Activated CD8-positive, alpha-beta T cell treated with anti-CD3 and anti-CD28 coated beads for 36 hours (primary cell): ENCODE data around the gene PRAC2. TPM values are rescaled to one million over a fixed set of nuclear protein-coding genes. Genes with fewer than 3 reads are reported as not detected.

ENCODE experiments used
- ATAC-seq: fragments of 200-7000 bp; cut with Tn5 transposase; one replicate; pipeline ENCODE4 v1.10.0; 2021; ENCODE audit warnings: mild to moderate bottlenecking, moderate library complexity
- CTCF ChIA-PET: fragments of 350-600 bp; sonication (Branson Sonifier 250); formaldehyde crosslinking; loops from one replicate; lab custom pipeline; 2021; ENCODE audit warnings: antibody characterized with exemption; lab: Charles Lee
- POLR2A ChIA-PET: fragments of 350-600 bp; sonication (Branson Sonifier 250); formaldehyde crosslinking; loops from one replicate; lab custom pipeline; 2021; ENCODE audit warnings: antibody characterized with exemption; lab: Charles Lee
- DNase-seq: peaks from one replicate; pipeline ENCODE4 v3.0.0-alpha.2; 2020
- H3K27ac Mint-ChIP-seq: one replicate; pipeline ENCODE4 v1.8.0; 2021; ENCODE audit warnings: mild to moderate bottlenecking, mixed read lengths
- H3K27me3 Mint-ChIP-seq: one replicate; pipeline ENCODE4 v1.8.0; 2021; ENCODE audit warnings: mixed read lengths
- H3K36me3 Mint-ChIP-seq: one replicate; pipeline ENCODE4 v1.8.0; 2021; ENCODE audit warnings: low read depth, mixed read lengths
- H3K4me1 Mint-ChIP-seq: one replicate; pipeline ENCODE4 v1.8.0; 2021; ENCODE audit warnings: low read depth, mixed read lengths
- H3K4me3 Mint-ChIP-seq: one replicate; pipeline ENCODE4 v1.8.0; 2021; ENCODE audit warnings: mild to moderate bottlenecking, moderate library complexity, mixed read lengths
- H3K9me3 Mint-ChIP-seq: one replicate; pipeline ENCODE4 v1.8.0; 2021; ENCODE audit warnings: mixed read lengths
- CTCF ChIP-seq: fragments of 200-600 bp; IDR thresholded peaks from one replicate; pipeline ENCODE4 v1.8.0; 2022; ENCODE audit warnings: antibody characterized with exemption, mild to moderate bottlenecking
- intact Hi-C: fragments of 100-400 bp; cut with micrococcal nuclease; formaldehyde crosslinking; loops from one replicate; pipeline ENCODE4 v1.10.0; 2022
- total RNA-seq, 2 experiments: library from RNA; stranded (reverse); gene quantifications; one replicate each; pipeline ENCODE4 v1.2.3, GENCODE V29; 2021

Gene PRAC2
- total RNA-seq, 2 experiments from 2014 or later = not detected

GRCh38 chr17:48734333-48735061, 11.5 kb downstream of the PRAC2 start:
- peaks cover 93% of the 10 kb centered on the region for H3K27me3 Mint-ChIP-seq
- H3K36me3 Mint-ChIP-seq = no peaks in the 10 kb centered on the region
- DNase-seq (no peak), ATAC-seq (no peak)
- ChIA-PET POLR2A (interaction anchor here (0.5 kb wide), 1 partner anchor 40 kb away, joined by 3 read pairs; no protein-coding TSS in a partner anchor), CTCF (interaction anchor here (0.6 to 8.5 kb wide), 5 partner anchors 9 to 98 kb away, joined by 3 to 82 read pairs (median 6); partner anchors contain the start of gene PRAC2)
- no peak for TF ChIP-seq CTCF
- intact Hi-C loops = no loop called here
- peaks cover 27% of the 10 kb centered on the region for H3K4me1 Mint-ChIP-seq
- no peak overlapping the region for H3K27ac Mint-ChIP-seq
- H3K9me3 Mint-ChIP-seq = no peaks in the 10 kb centered on the region
- no peak overlapping the region for H3K4me3 Mint-ChIP-seq

- Mint-ChIP-seq H3K4me1 (peaks cover 25% of the 10 kb centered on the region), H3K9me3 (no peaks in the 10 kb centered on the region), H3K27me3 (peaks cover 89% of the 10 kb centered on the region), H3K4me3 (no peak overlapping the region), H3K36me3 (no peaks in the 10 kb centered on the region), H3K27ac (no peak overlapping the region)
- CTCF ChIA-PET = interaction anchor here (1.0 to 8.5 kb wide), 4 partner anchors 10 to 72 kb away, joined by 3 to 82 read pairs (median 6); partner anchors contain the start of gene PRAC2
- DNase-seq (no peak), ATAC-seq (no peak)
- intact Hi-C loops = no loop called here
- POLR2A ChIA-PET = interaction anchor here (0.5 to 0.6 kb wide), 2 partner anchors 29 to 41 kb away, joined by 3 read pairs; no protein-coding TSS in a partner anchor
- no peak for TF ChIP-seq CTCF
Observed at GRCh38 chr17:48735062-48735351, 12.0 kb downstream of the PRAC2 start.

DNA sequence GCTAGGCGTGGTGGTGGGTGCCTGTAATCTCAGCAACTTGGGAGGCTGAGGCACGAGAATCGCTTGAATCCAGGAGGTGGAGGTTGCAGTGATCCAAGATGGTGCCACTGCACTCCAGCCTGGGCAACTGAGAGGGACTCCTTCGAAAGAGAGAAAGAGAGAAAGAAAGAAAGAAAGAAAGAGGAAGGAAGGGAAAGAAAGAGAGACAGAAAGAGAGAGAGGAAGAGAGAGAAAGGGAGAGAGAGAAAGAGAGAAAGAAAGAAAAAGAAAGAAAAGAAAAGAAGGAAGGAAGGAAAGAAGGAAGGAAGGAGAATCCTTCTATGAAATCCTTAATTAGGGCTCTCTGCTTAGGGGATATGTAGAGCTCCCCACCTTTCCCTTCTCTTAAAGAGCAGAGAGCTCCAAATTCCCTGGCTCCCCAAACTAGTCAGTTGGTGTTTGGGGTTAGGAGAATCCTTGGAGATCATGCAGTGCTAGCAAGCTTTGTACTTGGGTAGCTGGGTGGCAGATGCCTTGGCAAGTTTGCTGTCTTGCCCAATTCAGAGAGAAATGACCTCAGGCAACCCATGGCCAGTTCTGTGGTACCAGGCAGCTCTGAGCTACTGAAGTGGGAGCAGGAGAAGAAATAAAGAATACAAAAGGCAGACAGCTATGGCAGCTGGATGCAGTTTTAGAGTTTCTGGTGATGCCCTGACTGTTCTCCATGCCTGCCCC, 14.5 kb downstream of the PRAC2 start:
- Mint-ChIP-seq H3K27me3 (peaks cover 86% of the 10 kb centered on the region), H3K27ac (no peak overlapping the region), H3K9me3 (no peaks in the 10 kb centered on the region), H3K4me1 (peaks cover 21% of the 10 kb centered on the region), H3K36me3 (no peaks in the 10 kb centered on the region), H3K4me3 (no peak overlapping the region)
- TF ChIP-seq CTCF = no peak
- ATAC-seq = no peak
- DNase-seq = no peak
- POLR2A ChIA-PET = interaction anchor here (1.1 to 1.6 kb wide), 2 partner anchors 10 to 101 kb away, joined by 3 read pairs; no protein-coding TSS in a partner anchor
- CTCF ChIA-PET = interaction anchor here (0.7 to 8.5 kb wide), 10 partner anchors 9 to 147 kb away, joined by 3 to 82 read pairs (median 4); partner anchors contain the start of genes HOXB13 and PRAC2
- intact Hi-C loops = no loop called here

DNA sequence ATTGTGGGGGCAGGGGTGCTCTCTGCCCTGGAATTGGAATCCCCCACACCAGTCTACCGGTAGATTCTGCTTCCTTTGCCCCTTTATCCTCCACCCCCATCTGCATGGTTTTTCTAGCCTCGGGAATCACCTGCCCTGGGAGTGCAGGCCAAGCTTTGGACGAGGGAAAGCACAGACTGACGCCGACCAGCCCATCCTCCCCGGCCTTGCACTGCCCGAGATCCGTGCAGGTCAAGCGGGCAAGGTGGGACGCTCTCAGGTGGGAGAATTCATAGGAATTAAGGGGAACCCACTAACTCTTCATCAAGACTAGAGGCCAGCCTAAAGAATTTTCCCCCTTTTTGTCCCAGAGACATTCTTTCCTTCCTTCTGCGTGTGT, 15.4 kb downstream of the PRAC2 start:
- TF ChIP-seq CTCF = no peak
- ChIA-PET POLR2A (interaction anchor here (1.1 kb wide), 1 partner anchor 102 kb away, joined by 3 read pairs; no protein-coding TSS in a partner anchor), CTCF (interaction anchor here (0.9 to 8.5 kb wide), 8 partner anchors 10 to 140 kb away, joined by 3 to 82 read pairs (median 4); partner anchors contain the start of gene PRAC2)
- ATAC-seq = no peak
- no peak overlapping the region for H3K27ac Mint-ChIP-seq
- peaks cover 15% of the 10 kb centered on the region for H3K4me1 Mint-ChIP-seq
- no peak overlapping the region for H3K4me3 Mint-ChIP-seq
- intact Hi-C loops = no loop called here
- no peak for DNase-seq
- no peaks in the 10 kb centered on the region for H3K36me3 Mint-ChIP-seq
- H3K9me3 Mint-ChIP-seq = no peaks in the 10 kb centered on the region
- H3K27me3 Mint-ChIP-seq = peaks cover 87% of the 10 kb centered on the region
